ENCODE measurements around the gene ATP6V0C.

The ATP6V0C gene

GRCh38 chr16:2493605-2494004, 20.1 kb upstream of the ATP6V0C start:
- no peak for DNase-seq

GRCh38 chr16:2494616-2495015, 19.1 kb upstream of the ATP6V0C start:
- DNase-seq: no peak

- no peak for DNase-seq
Observed at GRCh38 chr16:2495041-2495440, 18.7 kb upstream of the ATP6V0C start.

- no peak for DNase-seq
Observed at GRCh38 chr16:2496223-2497115, 17.3 kb upstream of the ATP6V0C start.

GRCh38 chr16:2497116-2497630, 16.6 kb upstream of the ATP6V0C start:
- no peak for DNase-seq

- DNase-seq: no peak
Observed at GRCh38 chr16:2497695-2498484, 15.9 kb upstream of the ATP6V0C start.

- no peak for DNase-seq
Observed at GRCh38 chr16:2498531-2499253, 15.1 kb upstream of the ATP6V0C start.

- DNase-seq: no peak
Observed at GRCh38 chr16:2499454-2499853, 14.3 kb upstream of the ATP6V0C start.

- no peak for DNase-seq
Observed at GRCh38 chr16:2499890-2500429, 13.8 kb upstream of the ATP6V0C start.

- DNase-seq: no peak
Observed at GRCh38 chr16:2500430-2500917, 13.3 kb upstream of the ATP6V0C start.

- DNase-seq: peak; percentile 81
Observed at GRCh38 chr16:2500918-2501750, 12.6 kb upstream of the ATP6V0C start.

GRCh38 chr16:2501946-2502895, 11.5 kb upstream of the ATP6V0C start:
- no peak for DNase-seq

GRCh38 chr16:2505695-2506094, 8.1 kb upstream of the ATP6V0C start:
- DNase-seq: no peak

GRCh38 chr16:2507052-2507659, 6.6 kb upstream of the ATP6V0C start:
- no peak for DNase-seq

GRCh38 chr16:2507665-2508064, 6.1 kb upstream of the ATP6V0C start:
- DNase-seq: no peak

GRCh38 chr16:2508722-2509400, 4.9 kb upstream of the ATP6V0C start:
- no peak for DNase-seq

- DNase-seq: no peak
Observed at GRCh38 chr16:2511128-2511800, 2.5 kb upstream of the ATP6V0C start.

- DNase-seq: no peak
Observed at GRCh38 chr16:2511996-2512734, 1.6 kb upstream of the ATP6V0C start.
